Bronchial epithelial cell (primary cell): ENCODE results near the gene LRP6. TPM values are rescaled to one million over a fixed set of nuclear protein-coding genes. Genes with fewer than 3 reads are reported as not detected.

Experiments used
- DNase-seq: peaks from one replicate; pipeline ENCODE4 v3.0.0-alpha.2; 2010; ENCODE audit warnings: low read depth
- FAIRE-seq: peaks from 2 replicates; lab custom pipeline; 2011; peaks lifted over from hg19 to GRCh38; lab: Jason Lieb, UNC
- H3K27me3 ChIP-seq: 2 replicates; pipeline ENCODE4 v1.5.1; 2011; ENCODE audit warnings: low read length; ENCODE audit not compliant: control insufficient read depth, insufficient read depth
- H3K36me3 ChIP-seq: 2 replicates; pipeline ENCODE4 v1.5.1; 2011; ENCODE audit warnings: low read length; ENCODE audit not compliant: control insufficient read depth, insufficient read depth
- H3K4me3 ChIP-seq: 2 replicates; pipeline ENCODE4 v1.5.1; 2011; ENCODE audit warnings: mild to moderate bottlenecking, low read depth, low read length, control low read depth
- total RNA-seq: library from RNA; depleted of rRNA; stranded (reverse); fragments of >200 nt; gene quantifications from 2 replicates; pipeline ENCODE4 v1.2.1, GENCODE V29; 2014
- TF ChIP-seq, protein P1 (sequence below): IDR thresholded peaks from 2 replicates; pipeline ENCODE4 v1.5.1; 2011; ENCODE audit warnings: mild to moderate bottlenecking, moderate library complexity, low read length, control low read depth, inconsistent platforms; ENCODE audit not compliant: insufficient read depth, severe bottlenecking

The LRP6 gene
- total RNA-seq, 1 donor from 2014 or later, result 17.6 TPM

DNA sequence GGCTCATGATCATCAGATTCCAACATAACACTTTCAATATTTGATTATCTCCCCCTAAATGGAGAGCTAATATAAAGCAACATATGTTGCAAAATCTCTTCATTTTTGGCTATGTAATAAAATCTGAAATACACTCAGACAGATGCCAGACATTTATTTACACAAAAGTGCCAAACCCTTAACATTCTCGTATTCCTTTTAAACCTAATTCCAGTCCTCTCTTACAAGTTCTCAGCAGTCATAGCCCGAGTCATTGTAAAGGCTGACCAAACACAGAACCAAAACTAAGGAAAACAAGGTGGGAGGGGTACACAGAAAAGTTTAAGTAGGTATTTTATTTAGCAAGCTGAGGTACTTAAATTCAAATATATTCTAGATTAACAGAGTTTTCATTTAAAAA, 81.4 kb downstream of the LRP6 start:
- H3K4me3 ChIP-seq, result no peak overlapping the region
- TF ChIP-seq, protein P1, sequence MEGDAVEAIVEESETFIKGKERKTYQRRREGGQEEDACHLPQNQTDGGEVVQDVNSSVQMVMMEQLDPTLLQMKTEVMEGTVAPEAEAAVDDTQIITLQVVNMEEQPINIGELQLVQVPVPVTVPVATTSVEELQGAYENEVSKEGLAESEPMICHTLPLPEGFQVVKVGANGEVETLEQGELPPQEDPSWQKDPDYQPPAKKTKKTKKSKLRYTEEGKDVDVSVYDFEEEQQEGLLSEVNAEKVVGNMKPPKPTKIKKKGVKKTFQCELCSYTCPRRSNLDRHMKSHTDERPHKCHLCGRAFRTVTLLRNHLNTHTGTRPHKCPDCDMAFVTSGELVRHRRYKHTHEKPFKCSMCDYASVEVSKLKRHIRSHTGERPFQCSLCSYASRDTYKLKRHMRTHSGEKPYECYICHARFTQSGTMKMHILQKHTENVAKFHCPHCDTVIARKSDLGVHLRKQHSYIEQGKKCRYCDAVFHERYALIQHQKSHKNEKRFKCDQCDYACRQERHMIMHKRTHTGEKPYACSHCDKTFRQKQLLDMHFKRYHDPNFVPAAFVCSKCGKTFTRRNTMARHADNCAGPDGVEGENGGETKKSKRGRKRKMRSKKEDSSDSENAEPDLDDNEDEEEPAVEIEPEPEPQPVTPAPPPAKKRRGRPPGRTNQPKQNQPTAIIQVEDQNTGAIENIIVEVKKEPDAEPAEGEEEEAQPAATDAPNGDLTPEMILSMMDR, result no peak
- FAIRE-seq, result no peak

DNA sequence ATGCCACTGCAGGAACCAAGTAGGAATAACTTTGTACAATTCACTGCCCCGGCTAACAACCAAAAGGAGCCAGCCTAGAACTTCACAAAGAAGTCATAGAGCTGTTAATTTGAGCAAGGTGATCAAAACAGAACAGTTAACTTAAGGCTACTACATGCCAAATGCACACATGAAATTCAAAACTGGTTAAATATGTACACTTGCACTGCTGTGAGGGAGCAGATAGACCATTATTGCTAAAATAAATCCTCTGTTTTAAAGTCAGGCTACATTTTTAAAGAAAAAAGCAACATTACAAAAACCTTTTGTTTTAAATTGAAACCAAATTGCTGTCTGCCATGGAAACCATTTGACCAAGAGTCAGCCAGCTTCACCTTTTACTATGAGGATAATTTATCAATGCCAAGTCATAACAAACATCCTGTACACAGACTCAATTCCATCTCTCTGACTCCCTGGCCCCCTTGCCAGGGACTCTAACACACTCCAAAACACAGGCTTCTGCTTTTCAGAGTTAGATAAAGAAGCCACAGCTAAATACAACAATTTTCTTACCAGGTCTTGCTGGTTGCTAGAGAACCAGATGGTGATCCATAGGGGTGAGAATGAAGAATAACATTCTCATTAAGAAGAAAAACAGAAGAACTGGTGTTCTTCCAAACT, 84.0 kb downstream of the LRP6 start:
- no peak for DNase-seq
- no peak for FAIRE-seq
- TF ChIP-seq, protein P1, result no peak
- Histone ChIP-seq H3K4me3 (no peak overlapping the region), H3K36me3 (no peaks in the 10 kb centered on the region), H3K27me3 (no peaks in the 10 kb centered on the region)

More for the DNA sequence above, 81.4 kb downstream of the LRP6 start:
- Histone ChIP-seq H3K27me3 (no peaks in the 10 kb centered on the region), H3K36me3 (no peaks in the 10 kb centered on the region)
- DNase-seq, result no peak

DNA sequence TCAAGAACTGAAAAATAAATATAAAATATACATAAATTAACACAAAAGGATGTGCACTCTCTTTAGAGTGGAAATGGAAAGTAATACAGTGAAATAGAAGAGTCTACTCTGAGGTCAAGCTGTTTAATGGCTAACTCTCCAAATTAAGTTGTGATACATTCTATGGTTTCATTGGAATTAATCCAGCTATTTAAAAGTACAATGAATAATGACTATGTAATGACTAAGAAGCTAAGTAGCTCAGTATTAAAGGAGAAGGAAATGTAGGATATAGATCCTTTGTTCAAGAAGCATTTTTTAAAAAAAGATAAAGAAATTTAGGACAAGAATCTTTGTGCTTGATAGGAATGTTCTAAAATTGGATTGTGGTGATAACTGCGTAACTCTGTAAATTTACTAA, 85.3 kb downstream of the LRP6 start:
- no peak for FAIRE-seq
- TF ChIP-seq, protein P1, result no peak
- H3K4me3 ChIP-seq, result no peak overlapping the region
- peak; percentile 61 for DNase-seq
- no peaks in the 10 kb centered on the region for H3K36me3 ChIP-seq
- H3K27me3 ChIP-seq, result no peaks in the 10 kb centered on the region

DNA sequence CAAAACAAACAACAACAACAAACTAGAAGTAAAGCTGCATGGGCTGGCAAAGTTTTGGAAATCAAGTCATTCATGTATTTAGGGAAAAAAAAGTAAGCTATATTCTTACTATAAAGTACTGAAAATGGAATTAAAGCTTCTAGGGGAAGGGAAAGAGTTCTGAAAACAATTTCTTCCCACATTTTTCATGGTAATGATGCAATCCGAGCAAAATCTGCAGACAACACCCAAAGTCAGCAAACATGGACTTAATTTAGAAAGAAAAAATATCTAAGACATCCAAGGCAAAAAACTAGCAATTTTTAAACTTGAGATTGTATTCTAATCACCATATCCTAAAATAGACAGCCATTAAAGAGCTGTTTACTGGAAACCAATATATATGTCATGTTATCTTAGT, 86.3 kb downstream of the LRP6 start:
- Histone ChIP-seq H3K4me3 (no peak overlapping the region), H3K27me3 (no peaks in the 10 kb centered on the region), H3K36me3 (no peaks in the 10 kb centered on the region)
- FAIRE-seq (no peak), DNase-seq (no peak)
- TF ChIP-seq, protein P1, result no peak

DNA sequence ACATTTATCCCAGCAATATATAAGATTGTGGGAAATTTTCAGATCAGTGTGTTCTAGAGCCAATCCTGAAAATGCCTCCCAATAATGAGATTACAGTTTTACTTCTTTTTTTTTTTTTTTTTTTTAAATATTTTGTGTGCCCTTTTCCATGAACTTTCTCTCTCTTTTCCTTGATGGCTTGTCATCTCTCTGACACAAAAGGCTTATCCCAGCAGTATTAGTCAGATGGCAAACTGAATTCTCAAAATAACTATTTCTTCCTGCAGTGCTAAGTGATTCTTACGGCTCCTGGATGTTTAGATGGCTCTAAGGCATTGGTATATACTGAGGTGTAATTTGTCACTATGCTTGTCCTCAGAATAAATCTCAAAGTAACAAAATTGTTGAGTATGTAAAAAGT, 86.7 kb downstream of the LRP6 start:
- DNase-seq (no peak), FAIRE-seq (no peak)
- TF ChIP-seq, protein P1, result no peak
- Histone ChIP-seq H3K27me3 (no peaks in the 10 kb centered on the region), H3K36me3 (no peaks in the 10 kb centered on the region), H3K4me3 (no peak overlapping the region)

DNA sequence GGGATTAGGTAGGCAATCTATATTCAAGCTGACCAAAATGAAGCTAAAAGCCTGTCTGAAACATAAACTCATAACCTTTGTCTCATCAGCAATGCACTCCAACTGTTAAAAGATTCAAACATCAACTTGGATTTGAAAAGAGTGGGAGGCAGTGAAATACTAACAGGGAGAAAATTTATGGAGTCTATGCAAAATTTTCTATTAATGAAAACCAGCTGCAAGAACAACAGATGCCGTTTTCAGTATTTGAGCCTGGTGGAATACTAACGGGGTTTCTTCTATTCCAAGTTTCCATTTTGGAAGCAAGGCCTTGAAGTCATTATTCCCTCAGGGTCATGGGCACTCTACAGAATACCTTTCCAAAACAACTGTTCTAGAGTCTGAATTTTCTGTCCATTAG, 88.3 kb downstream of the LRP6 start:
- DNase-seq, result no peak
- TF ChIP-seq, protein P1, result no peak
- no peaks in the 10 kb centered on the region for H3K27me3 ChIP-seq
- H3K4me3 ChIP-seq, result no peak overlapping the region
- no peaks in the 10 kb centered on the region for H3K36me3 ChIP-seq
- no peak for FAIRE-seq
